Neural cell (in vitro differentiated cells): Measurements from ENCODE around the gene VSNL1.

Source experiments
- CTCF ChIP-seq: fragments of 450-650 bp; IDR thresholded peaks from 2 replicates; pipeline ENCODE4 v1.5.1; 2014; ENCODE audit warnings: antibody characterized with exemption, mild to moderate bottlenecking, moderate library complexity; ENCODE audit not compliant: poor library complexity, severe bottlenecking
- EP300 ChIP-seq: fragments of 450-650 bp; conservative IDR thresholded peaks from 2 replicates; pipeline ENCODE4 v1.6.1; 2014; ENCODE audit warnings: antibody characterized with exemption, mild to moderate bottlenecking, moderate library complexity; ENCODE audit not compliant: poor library complexity, severe bottlenecking
- TF ChIP-seq, protein P1 (sequence below): IDR thresholded peaks from 2 replicates; pipeline ENCODE4 v1.6.1; 2012; ENCODE audit warnings: borderline replicate concordance

DNA sequence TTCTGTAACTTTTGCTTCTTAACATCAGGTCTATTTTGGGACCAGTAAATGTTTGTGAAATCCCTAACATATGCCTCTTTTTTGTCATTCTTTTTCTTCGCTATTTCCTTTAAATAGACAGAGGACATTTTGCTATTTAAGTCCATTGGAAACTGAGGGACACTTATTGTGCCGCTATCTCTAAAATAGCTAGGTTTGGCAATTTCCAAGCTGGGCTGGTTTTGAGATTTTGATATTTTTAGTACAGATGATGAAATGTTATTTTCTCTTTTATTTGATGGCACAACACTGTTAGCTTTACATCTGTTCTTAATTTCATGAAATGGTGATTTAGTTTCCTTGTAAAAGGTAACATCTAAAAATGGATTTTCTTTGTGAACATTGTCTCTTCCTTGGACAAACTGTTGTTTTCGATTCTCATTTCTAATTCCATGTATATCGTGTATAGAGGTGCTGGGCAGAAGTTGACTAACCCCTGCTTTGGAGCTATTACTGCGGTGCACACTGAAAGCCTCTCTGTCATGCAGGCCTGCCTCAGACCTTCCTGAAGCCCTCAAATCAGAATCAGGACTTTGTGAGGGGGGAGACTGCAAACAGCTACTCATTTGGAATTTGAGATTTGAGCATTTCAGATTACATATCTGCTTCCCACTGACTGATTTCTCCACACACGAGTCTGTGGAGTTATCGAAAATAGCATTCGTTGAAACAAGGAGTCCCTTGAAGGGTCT lies 22.9 kb upstream of the VSNL1 start:
- TF ChIP-seq CTCF (no peak), EP300 (no peak)
- TF ChIP-seq, protein P1, sequence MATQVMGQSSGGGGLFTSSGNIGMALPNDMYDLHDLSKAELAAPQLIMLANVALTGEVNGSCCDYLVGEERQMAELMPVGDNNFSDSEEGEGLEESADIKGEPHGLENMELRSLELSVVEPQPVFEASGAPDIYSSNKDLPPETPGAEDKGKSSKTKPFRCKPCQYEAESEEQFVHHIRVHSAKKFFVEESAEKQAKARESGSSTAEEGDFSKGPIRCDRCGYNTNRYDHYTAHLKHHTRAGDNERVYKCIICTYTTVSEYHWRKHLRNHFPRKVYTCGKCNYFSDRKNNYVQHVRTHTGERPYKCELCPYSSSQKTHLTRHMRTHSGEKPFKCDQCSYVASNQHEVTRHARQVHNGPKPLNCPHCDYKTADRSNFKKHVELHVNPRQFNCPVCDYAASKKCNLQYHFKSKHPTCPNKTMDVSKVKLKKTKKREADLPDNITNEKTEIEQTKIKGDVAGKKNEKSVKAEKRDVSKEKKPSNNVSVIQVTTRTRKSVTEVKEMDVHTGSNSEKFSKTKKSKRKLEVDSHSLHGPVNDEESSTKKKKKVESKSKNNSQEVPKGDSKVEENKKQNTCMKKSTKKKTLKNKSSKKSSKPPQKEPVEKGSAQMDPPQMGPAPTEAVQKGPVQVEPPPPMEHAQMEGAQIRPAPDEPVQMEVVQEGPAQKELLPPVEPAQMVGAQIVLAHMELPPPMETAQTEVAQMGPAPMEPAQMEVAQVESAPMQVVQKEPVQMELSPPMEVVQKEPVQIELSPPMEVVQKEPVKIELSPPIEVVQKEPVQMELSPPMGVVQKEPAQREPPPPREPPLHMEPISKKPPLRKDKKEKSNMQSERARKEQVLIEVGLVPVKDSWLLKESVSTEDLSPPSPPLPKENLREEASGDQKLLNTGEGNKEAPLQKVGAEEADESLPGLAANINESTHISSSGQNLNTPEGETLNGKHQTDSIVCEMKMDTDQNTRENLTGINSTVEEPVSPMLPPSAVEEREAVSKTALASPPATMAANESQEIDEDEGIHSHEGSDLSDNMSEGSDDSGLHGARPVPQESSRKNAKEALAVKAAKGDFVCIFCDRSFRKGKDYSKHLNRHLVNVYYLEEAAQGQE = no peak
